H1 (cell line): Measurements from ENCODE around the gene RFX2. TPM values are rescaled to one million over a fixed set of nuclear protein-coding genes. Genes with fewer than 3 reads are reported as not detected.

Experiments used
- POLR2A ChIP-seq, 2 experiments: IDR thresholded peaks; 1 replicate in 1 of 2; 2 replicates in 1 of 2; pipeline ENCODE4 v1.6.1; 2011; ENCODE audit warnings: low read depth in 2 of 2, low read length in 2 of 2, mild to moderate bottlenecking in 2 of 2; ENCODE audit errors: control extremely low read depth in 1 of 2
- RXRA ChIP-seq: IDR thresholded peaks from 2 replicates; pipeline ENCODE4 v1.6.1; 2011; ENCODE audit warnings: low read depth, mild to moderate bottlenecking, low read length, moderate library complexity; ENCODE audit not compliant: insufficient read depth
- ZNF274 ChIP-seq: IDR thresholded peaks from 2 replicates; pipeline ENCODE4 v1.7.0; 2012; ENCODE audit warnings: low read length, borderline replicate concordance; ENCODE audit errors: extremely low read depth
- polyA plus RNA-seq, 7 experiments: library from polyadenylated mRNA; depleted of rRNA in 3 of 7; stranded (reverse) in 5 of 7; unstranded in 2 of 7; fragments of >200 nt in 5 of 7; fragments of 200-250 nt in 2 of 7; gene quantifications; 1 replicate in 5 of 7; 2 replicates in 1 of 7; 4 replicates in 1 of 7; pipeline versions ENCODE4 v1.2.1 to v1.2.3, GENCODE V29; 2011 to 2013; ENCODE audit warnings: missing spikeins in 2 of 7, mixed read lengths in 2 of 7
- total RNA-seq: library from RNA; stranded (reverse); fragmentation: NEBNext Ultra II Directional; extraction: Animal tissue kit (Norgen Biotek cat#: 25700); gene quantifications from 2 replicates; pipeline ENCODE4 v1.2.1, GENCODE V29; 2021

RFX2 gene
- total and polyA plus RNA-seq, 2 of the 8 experiments (the other 6 are each of a cell fraction or from before 2014, with no cell fraction given): 4.8 to 5.3 TPM

DNA sequence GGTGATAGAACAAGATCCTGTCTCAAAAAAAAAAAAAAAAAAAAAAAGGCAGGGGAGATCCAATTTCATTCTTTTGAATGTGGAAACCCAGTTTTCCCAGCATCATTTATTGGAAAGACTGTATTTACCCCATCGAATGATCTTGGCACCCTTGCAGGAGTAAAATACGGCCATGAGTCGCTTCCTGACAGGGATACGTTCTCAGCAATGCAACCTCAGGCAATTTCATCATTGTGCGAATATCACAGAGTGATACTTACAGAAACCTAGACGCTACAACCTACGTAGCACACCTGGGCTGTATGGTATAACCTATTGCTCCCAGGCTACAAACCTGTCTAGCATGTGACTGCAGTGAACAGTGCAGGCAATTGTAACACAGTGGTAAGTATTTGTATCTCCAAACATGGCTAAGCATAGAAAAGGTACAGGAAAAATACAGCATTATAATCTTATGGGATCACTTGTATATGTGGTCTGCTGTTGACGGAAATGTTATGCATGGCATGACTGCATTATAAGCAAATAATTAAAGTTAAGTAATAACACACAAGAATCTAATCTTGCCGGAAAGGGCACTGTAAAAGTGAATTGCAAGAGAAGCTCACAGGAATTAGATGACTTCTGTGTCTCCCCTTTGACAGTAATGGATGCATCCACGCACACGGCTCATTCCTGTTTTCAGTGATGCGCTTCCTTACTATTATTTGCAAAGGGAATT lies 24.1 kb downstream of the RFX2 start (continued):
- TF ChIP-seq RXRA: no peak
- no peak for TF ChIP-seq ZNF274
- TF ChIP-seq POLR2A (IDR thresholded peaks at IDR 0.05; ENCODE audit: control extremely low read depth in 1 of 2, low read depth in 2 of 2, low read length in 2 of 2): no peak
